ENCODE data around the gene DENND4A. TPM values are rescaled to one million over a fixed set of nuclear protein-coding genes. Genes with fewer than 3 reads are reported as not detected.
"Not testable (repeated sequence)": the region's sequence is repeated elsewhere in the genome, so short reads cannot be mapped to it uniquely, and the experiment has no call there.

The DENND4A gene
- total RNA-seq, 3 donors from 2014 or later, result 25.3 to 59.0 (median 48.2) TPM

GRCh38 chr15:65812467-65812866, 20.4 kb upstream of the DENND4A start:
- Histone ChIP-seq H3K9me3 (peaks cover 0 to 5% of the 10 kb centered on the region in 2 donors), H3K4me1 (no peaks in the 10 kb centered on the region), H3K27ac (no peak overlapping the region), H3K36me3 (no peaks in the 10 kb centered on the region), H3K4me3 (no peak overlapping the region), H3K27me3 (no peaks in the 10 kb centered on the region)
- intact Hi-C loops (cut with DNase I; ENCODE audit: low total_unique reads), result no loop called here
- TF ChIP-seq CTCF (IDR thresholded peaks at IDR 0.05) (no peak), POLR2AphosphoS5 (IDR thresholded peaks at IDR 0.05) (no peak), POLR2A (IDR thresholded peaks at IDR 0.05) (no peak)
- no peak for DNase-seq (ENCODE audit: low spot score in 2 of 2)

GRCh38 chr15:65811835-65812234, 19.7 kb upstream of the DENND4A start:
- TF ChIP-seq CTCF (IDR thresholded peaks at IDR 0.05) (no peak), POLR2AphosphoS5 (IDR thresholded peaks at IDR 0.05) (no peak), POLR2A (IDR thresholded peaks at IDR 0.05) (no peak)
- Histone ChIP-seq H3K36me3 (no peaks in the 10 kb centered on the region), H3K27me3 (no peaks in the 10 kb centered on the region), H3K9me3 (peaks cover 0 to 5% of the 10 kb centered on the region in 2 donors), H3K27ac (no peak overlapping the region), H3K4me1 (no peaks in the 10 kb centered on the region), H3K4me3 (no peak overlapping the region)
- intact Hi-C loops (cut with DNase I; ENCODE audit: low total_unique reads), result no loop called here
- no peak for DNase-seq (ENCODE audit: low spot score in 2 of 2)

GRCh38 chr15:65811011-65811733, 19.1 kb upstream of the DENND4A start:
- H3K4me1 ChIP-seq; H3K27me3 ChIP-seq; H3K9me3 ChIP-seq; H3K36me3 ChIP-seq; H3K4me3 ChIP-seq; intact Hi-C loops (cut with DNase I; ENCODE audit: low total_unique reads); H3K27ac ChIP-seq; DNase-seq (ENCODE audit: low spot score in 2 of 2): not testable (repeated sequence)

- Histone ChIP-seq H3K36me3 (no peaks in the 10 kb centered on the region), H3K4me3 (no peak overlapping the region), H3K27ac (no peak overlapping the region), H3K27me3 (no peaks in the 10 kb centered on the region), H3K4me1 (no peaks in the 10 kb centered on the region), H3K9me3 (no peaks in the 10 kb centered on the region)
- intact Hi-C loops (cut with DNase I; ENCODE audit: low total_unique reads), result no loop called here
- TF ChIP-seq POLR2A (IDR thresholded peaks at IDR 0.05), result no peak
- no peak for TF ChIP-seq POLR2AphosphoS5 (IDR thresholded peaks at IDR 0.05)
- no peak for TF ChIP-seq CTCF (IDR thresholded peaks at IDR 0.05)
- DNase-seq (ENCODE audit: low spot score in 2 of 2), result no peak
Observed at GRCh38 chr15:65806397-65806796, 14.3 kb upstream of the DENND4A start.

GRCh38 chr15:65805019-65805745, 13.1 kb upstream of the DENND4A start:
- Histone ChIP-seq H3K9me3 (no peaks in the 10 kb centered on the region), H3K27me3 (no peaks in the 10 kb centered on the region), H3K4me3 (no peak overlapping the region), H3K4me1 (no peaks in the 10 kb centered on the region), H3K36me3 (no peaks in the 10 kb centered on the region), H3K27ac (no peak overlapping the region)
- no peak for DNase-seq (ENCODE audit: low spot score in 2 of 2)
- intact Hi-C loops (cut with DNase I; ENCODE audit: low total_unique reads), result no loop called here
- TF ChIP-seq CTCF (IDR thresholded peaks at IDR 0.05) (no peak), POLR2AphosphoS5 (IDR thresholded peaks at IDR 0.05) (no peak), POLR2A (IDR thresholded peaks at IDR 0.05) (no peak)
